Pons (tissue), 1 donor: ENCODE data around the gene VIPR1.
"Not testable (repeated sequence)": the region's sequence is repeated elsewhere in the genome, so short reads cannot be mapped to it uniquely, and the experiment has no call there.

ENCODE experiments used
- DNase-seq: peaks from one replicate; pipeline ENCODE4 v3.0.0-alpha.2; 2016; ENCODE audit warnings: low spot score

The VIPR1 gene

GRCh38 chr3:42535981-42536784, 33.7 kb downstream of the VIPR1 start:
- peak; percentile 41 for DNase-seq

DNA sequence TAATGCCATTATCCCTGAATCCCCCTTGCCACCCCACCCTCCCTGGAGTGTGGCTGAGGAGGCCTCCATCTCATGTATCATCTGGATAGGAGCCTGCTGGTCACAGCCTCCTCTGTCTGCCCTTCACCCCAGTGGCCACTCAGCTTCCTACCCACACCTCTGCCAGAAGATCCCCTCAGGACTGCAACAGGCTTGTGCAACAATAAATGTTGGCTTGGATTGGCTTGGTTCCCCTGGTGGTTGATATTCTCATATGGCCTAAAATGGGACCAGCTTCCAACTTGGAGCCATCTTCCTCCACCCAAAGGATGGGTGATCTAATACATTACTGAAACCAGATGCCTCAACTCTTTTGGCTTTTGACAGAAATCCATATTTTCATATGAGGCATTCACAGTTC, 34.9 kb downstream of the VIPR1 start:
- no peak for DNase-seq

GRCh38 chr3:42539871-42540714, 37.6 kb downstream of the VIPR1 start:
- DNase-seq, result no peak

- no peak for DNase-seq
Measured at GRCh38 chr3:42541079-42541478, 38.6 kb downstream of the VIPR1 start.

- peak; percentile 15 for DNase-seq
Measured at GRCh38 chr3:42544492-42545283, 42.2 kb downstream of the VIPR1 start.

DNA sequence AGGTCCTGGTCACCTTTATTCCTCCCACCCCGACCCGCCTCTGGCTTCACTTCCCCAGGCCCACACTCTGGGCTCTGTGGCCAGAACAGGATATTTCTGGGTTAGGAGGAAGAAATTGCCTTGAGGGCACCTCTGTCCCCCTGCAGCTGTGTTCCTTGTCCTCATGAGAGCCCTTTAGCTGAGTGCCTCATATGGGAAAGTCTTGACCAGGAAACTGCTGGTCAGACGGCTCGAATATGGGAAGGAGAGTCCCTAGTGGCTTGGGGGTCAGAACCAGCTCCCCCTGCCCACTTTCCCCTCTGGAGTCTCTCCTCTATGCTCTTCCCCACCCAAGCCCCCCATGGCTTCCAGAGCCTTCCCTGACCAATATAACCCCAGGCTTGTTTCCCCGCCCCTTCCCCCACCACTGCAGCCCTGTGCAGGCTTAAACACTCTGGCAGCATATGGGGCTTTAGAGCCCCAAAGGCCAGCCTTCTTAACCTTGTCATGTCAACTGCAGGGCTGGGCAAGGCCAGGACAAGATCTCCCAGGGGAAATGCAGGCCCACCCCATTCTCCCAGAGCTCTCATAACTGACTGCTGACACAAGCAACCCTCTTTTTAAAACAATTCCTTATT, 42.9 kb downstream of the VIPR1 start:
- no peak for DNase-seq

DNA sequence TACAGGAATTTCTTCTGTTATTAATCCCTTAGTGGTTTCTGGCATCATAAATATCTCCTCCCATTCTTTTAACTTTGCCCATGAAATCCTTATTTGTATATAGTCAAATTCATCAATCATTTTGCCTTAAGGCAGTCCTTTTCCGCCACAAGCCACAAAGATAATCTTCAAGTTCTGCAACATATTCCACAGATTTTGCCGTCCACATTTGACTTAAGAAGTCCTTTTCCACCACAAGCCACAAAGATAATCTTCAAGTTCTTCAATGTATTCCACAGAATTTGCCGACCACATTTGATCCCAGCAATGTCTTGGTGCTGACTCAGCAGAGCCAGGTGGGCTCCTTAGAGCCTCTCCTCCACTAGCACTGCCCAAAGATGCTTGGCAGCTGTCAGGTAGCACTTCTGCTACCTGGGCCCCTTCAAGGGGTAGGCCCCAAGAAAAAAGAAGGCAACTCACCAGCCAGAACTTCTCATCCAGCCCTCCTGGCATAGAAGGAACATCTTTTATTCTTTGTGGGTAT, 44.3 kb downstream of the VIPR1 start:
- no peak for DNase-seq

- DNase-seq, result peak; percentile 35
Measured at GRCh38 chr3:42547401-42547945, 45.0 kb downstream of the VIPR1 start.

DNA sequence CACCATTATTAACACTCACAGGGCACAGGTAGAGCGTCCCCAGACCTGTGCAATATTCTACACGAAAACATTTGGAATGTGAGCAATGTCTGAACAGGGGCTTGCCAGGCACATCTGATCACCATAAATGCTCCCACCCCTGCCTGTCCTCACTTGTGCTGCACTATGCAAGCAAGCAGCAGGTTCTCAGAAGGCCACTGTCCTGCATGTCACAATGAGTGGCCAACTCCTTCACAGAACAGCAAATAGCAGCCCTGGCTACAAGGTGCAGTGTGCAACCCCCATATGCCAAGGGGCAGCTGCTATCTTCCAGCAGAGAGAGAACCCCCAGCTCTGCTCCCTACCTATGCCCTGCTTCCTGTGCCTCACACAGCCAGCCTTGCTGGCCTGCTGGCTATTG, 46.7 kb downstream of the VIPR1 start:
- no peak for DNase-seq

DNA sequence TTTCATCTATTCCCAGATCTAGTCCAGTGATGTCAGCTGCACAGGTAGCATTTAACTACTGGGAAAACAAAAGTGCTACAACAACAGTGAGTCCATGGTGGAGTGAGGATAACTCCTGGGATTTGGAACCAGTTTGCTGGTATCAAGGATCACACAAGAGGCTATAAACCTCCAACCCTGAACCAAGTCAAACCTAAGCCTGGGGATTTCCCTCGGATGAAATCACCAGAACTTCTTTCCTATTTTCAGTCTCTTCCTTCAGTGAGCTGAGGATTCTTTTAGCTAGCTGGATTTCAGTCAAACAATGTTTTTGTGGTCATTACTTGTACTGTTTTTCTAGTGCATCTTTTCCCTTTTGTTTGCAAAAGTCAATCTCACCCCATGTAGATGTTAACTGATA, 47.8 kb downstream of the VIPR1 start:
- no peak for DNase-seq

- peak; percentile 12 for DNase-seq
Measured at GRCh38 chr3:42552830-42553229, 50.4 kb downstream of the VIPR1 start.

GRCh38 chr3:42556089-42556632, 53.7 kb downstream of the VIPR1 start:
- DNase-seq, result peak; percentile 19

DNA sequence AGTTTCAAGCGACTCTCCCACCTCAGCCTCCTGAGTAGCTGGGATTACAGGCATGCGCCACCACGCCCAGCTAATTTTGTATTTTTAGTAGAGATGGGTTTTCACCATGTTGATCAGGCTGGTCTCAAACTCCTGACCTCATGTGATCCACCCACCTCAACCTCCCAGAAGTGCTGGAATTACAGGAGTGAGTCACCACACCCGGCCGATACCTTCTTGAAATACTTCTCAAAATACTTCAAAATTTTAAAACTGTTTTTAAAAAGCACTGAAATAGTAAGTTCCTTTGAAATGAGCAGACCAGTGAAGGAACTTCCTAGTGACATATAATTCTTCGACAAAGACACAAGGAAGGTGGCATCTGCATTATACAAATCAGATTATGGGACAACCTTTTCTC, 54.4 kb downstream of the VIPR1 start:
- DNase-seq, result not testable (repeated sequence)

- DNase-seq, result no peak
Measured at GRCh38 chr3:42557854-42558253, 55.4 kb downstream of the VIPR1 start.

- no peak for DNase-seq
Measured at GRCh38 chr3:42562047-42562907, 59.8 kb downstream of the VIPR1 start.

GRCh38 chr3:42569593-42570142, 67.2 kb downstream of the VIPR1 start:
- no peak for DNase-seq

DNA sequence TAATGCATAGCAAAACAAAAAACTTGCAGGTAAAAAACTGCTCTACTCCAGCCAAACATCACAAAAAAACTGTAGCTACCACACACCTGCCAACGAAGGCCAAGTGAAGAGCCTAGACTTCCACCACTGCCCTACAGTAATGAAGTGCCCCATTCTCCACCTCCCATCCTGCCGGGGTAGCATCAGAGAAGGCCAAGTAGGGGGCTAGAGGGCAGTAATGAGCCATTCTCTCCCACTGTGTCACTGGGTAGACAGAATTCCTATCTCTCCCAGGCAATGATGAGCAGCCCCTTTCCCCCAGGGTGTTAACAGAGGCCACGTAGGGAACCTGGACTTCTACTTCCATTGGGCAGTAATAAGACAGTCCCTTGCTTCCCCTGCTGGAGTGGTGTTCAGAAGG, 69.8 kb downstream of the VIPR1 start:
- peak; percentile 63 for DNase-seq

DNA sequence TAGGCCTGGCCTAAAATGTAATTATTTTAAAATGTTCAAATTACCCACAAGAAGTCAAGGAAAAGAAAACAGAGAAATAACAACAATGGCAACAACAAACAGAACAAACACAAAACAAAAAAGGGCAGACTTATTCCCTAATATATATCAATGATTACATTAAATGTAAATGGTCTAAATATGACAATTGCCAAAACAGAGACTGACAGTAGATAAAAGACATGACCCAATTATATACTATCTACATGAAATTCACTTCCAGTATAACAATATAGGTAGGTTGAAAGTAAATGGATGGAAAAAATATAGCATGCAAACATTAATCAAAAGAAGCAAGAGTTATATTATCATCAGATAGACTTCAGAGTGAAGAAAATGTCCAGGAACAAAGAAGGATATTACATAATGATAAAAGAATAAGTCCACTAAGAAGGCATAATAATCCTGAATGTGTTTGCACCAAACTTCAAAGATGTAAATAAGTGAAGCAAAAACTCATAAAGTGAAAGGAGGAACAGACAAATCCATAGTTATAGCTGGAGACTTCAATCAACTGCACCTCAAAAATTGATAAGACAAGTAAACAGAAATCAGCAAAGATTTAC, 72.8 kb downstream of the VIPR1 start:
- no peak for DNase-seq

GRCh38 chr3:42578054-42578453, 75.6 kb downstream of the VIPR1 start:
- DNase-seq, result no peak
